H1 (cell line): ENCODE results near the gene C2orf42. TPM values are rescaled to one million over a fixed set of nuclear protein-coding genes. Genes with fewer than 3 reads are reported as not detected.

ENCODE experiments used
- CTCF ChIA-PET: fragments of 300-600 bp; sonication (Branson Sonifier 250); formaldehyde crosslinking; loops from one replicate; lab custom pipeline; 2021; ENCODE audit not compliant: partially characterized antibody; lab: Charles Lee
- POLR2A ChIA-PET: fragments of 300-600 bp; sonication (Branson Sonifier 250); formaldehyde crosslinking; loops from one replicate; lab custom pipeline; 2021; ENCODE audit warnings: inconsistent platforms; ENCODE audit not compliant: partially characterized antibody; lab: Charles Lee
- DNase-seq, 2 experiments: peaks; one replicate each; pipeline versions ENCODE4 v3.0.0 to v3.0.0-alpha.2; 2010 to 2022; ENCODE audit warnings: low spot score in 2 of 2, low read depth in 1 of 2, mixed read lengths in 1 of 2
- FAIRE-seq: peaks from 2 replicates; lab custom pipeline; 2011; peaks lifted over from hg19 to GRCh38; lab: Jason Lieb, UNC
- H2AFZ ChIP-seq: 2 replicates; pipeline ENCODE4 v1.8.1; 2012; ENCODE audit warnings: low read length, inconsistent platforms
- H2AK5ac ChIP-seq: 2 replicates; pipeline ENCODE4 v1.6.1; 2013; ENCODE audit warnings: low read depth, low read length
- H2BK120ac ChIP-seq: replicated peaks from 2 replicates; pipeline ENCODE3; 2013; ENCODE audit warnings: low read depth, low read length, inconsistent platforms
- H2BK12ac ChIP-seq: 2 replicates; pipeline ENCODE4 v1.6.1; 2013; ENCODE audit warnings: low read depth, low read length
- H2BK15ac ChIP-seq: 2 replicates; pipeline ENCODE4 v1.6.1; 2013; ENCODE audit warnings: low read length
- H2BK20ac ChIP-seq: 2 replicates; pipeline ENCODE4 v1.6.1; 2013; ENCODE audit warnings: low read length
- H2BK5ac ChIP-seq: 2 replicates; pipeline ENCODE4 v1.6.1; 2013; ENCODE audit warnings: low read depth, low read length
- H3K14ac ChIP-seq: 2 replicates; pipeline ENCODE4 v1.6.1; 2013; ENCODE audit warnings: inconsistent platforms; ENCODE audit not compliant: insufficient read length
- H3K18ac ChIP-seq: 2 replicates; pipeline ENCODE4 v1.6.1; 2013; ENCODE audit warnings: low read length; ENCODE audit errors: extremely low read depth
- H3K23ac ChIP-seq: 2 replicates; pipeline ENCODE4 v1.6.1; 2013; ENCODE audit warnings: inconsistent platforms; ENCODE audit not compliant: insufficient read length
- H3K23me2 ChIP-seq: 2 replicates; pipeline ENCODE4 v1.6.1; 2013; ENCODE audit warnings: low read depth, low read length
- H3K27ac ChIP-seq: 2 replicates; pipeline ENCODE4 v1.6.1; 2011; ENCODE audit warnings: low read depth, low read length, inconsistent platforms
- H3K27me3 ChIP-seq, 4 experiments: replicated peaks in 1 of 4; 1 replicate in 1 of 4; 2 replicates in 3 of 4; pipeline versions ENCODE4 v1.6.1 to v1.8.1; 2011 to 2013; ENCODE audit warnings: low read length in 3 of 4, mild to moderate bottlenecking in 3 of 4, inconsistent platforms in 2 of 4, mixed read lengths in 2 of 4, moderate library complexity in 1 of 4; ENCODE audit not compliant: control insufficient read depth in 3 of 4, insufficient read depth in 3 of 4; ENCODE audit errors: extremely low read depth in 1 of 4
- H3K36me3 ChIP-seq, 4 experiments: 2 replicates each; pipeline versions ENCODE4 v1.6.1 to v1.8.1; 2011 to 2013; ENCODE audit warnings: mild to moderate bottlenecking in 4 of 4, low read length in 3 of 4, moderate library complexity in 2 of 4, control low read depth in 1 of 4, inconsistent platforms in 1 of 4; ENCODE audit not compliant: insufficient read depth in 4 of 4, control insufficient read depth in 2 of 4
- H3K4ac ChIP-seq: replicated peaks from 2 replicates; pipeline ENCODE3; 2013; ENCODE audit warnings: low read length, low read depth, mixed read lengths, inconsistent platforms; ENCODE audit not compliant: insufficient read length
- H3K4me1 ChIP-seq, 4 experiments: replicated peaks in 1 of 4; 1 replicate in 1 of 4; 2 replicates in 3 of 4; pipeline versions ENCODE4 v1.6.1 to v1.8.1; 2011 to 2013; ENCODE audit warnings: low read length in 3 of 4, inconsistent platforms in 2 of 4, mixed read lengths in 1 of 4; ENCODE audit not compliant: insufficient read depth in 4 of 4, control insufficient read depth in 3 of 4
- H3K4me2 ChIP-seq, 2 experiments: 2 replicates each; pipeline versions ENCODE4 v1.6.1 to v1.8.1; 2011 to 2013; ENCODE audit warnings: low read depth in 2 of 2, low read length in 2 of 2, control low read depth in 1 of 2, inconsistent platforms in 1 of 2, mild to moderate bottlenecking in 1 of 2; ENCODE audit not compliant: insufficient read depth in 1 of 2
- H3K4me3 ChIP-seq, 4 experiments: fragments of 200-600, 300-600 bp in 1 of 4; sonication (generic), shearing (Covaris generic), sonication (Bioruptor Twin) in 1 of 4; 2 replicates each; pipeline versions ENCODE4 v1.5.1 to v1.8.1; 2011 to 2016; ENCODE audit warnings: low read length in 4 of 4, low read depth in 3 of 4, control low read depth in 2 of 4, inconsistent platforms in 2 of 4, mild to moderate bottlenecking in 2 of 4, mixed read lengths in 1 of 4, moderate library complexity in 1 of 4; ENCODE audit not compliant: insufficient read depth in 2 of 4; ENCODE audit errors: extremely low read depth in 1 of 4
- H3K56ac ChIP-seq: replicated peaks from 2 replicates; pipeline ENCODE3; 2013; ENCODE audit warnings: low read depth, mild to moderate bottlenecking, mixed read lengths, low read length, inconsistent platforms; ENCODE audit not compliant: insufficient read length
- H3K79me1 ChIP-seq: 2 replicates; pipeline ENCODE4 v1.6.1; 2013; ENCODE audit warnings: low read depth, low read length, control low read depth
- H3K79me2 ChIP-seq, 2 experiments: 2 replicates each; pipeline versions ENCODE4 v1.6.1 to v1.8.1; 2012 to 2013; ENCODE audit warnings: low read length in 2 of 2, mild to moderate bottlenecking in 2 of 2, inconsistent platforms in 1 of 2; ENCODE audit not compliant: insufficient read depth in 2 of 2, control insufficient read depth in 1 of 2
- H3K9ac ChIP-seq, 4 experiments: replicated peaks in 1 of 4; 1 replicate in 1 of 4; 2 replicates in 3 of 4; pipeline versions ENCODE4 v1.6.1 to v1.8.1; 2011 to 2013; ENCODE audit warnings: low read depth in 3 of 4, low read length in 3 of 4, control low read depth in 2 of 4, mild to moderate bottlenecking in 2 of 4, moderate library complexity in 2 of 4, inconsistent platforms in 1 of 4; ENCODE audit errors: extremely low read depth in 1 of 4
- H3K9me3 ChIP-seq, 2 experiments: 2 replicates each; pipeline versions ENCODE4 v1.6.1 to v1.8.1; 2012 to 2013; ENCODE audit warnings: mild to moderate bottlenecking in 2 of 2, moderate library complexity in 2 of 2, control low read depth in 1 of 2, inconsistent platforms in 1 of 2, low read depth in 1 of 2, low read length in 1 of 2, mixed read lengths in 1 of 2; ENCODE audit not compliant: insufficient read depth in 2 of 2
- H4K20me1 ChIP-seq, 2 experiments: replicated peaks in 1 of 2; 2 replicates each; pipeline versions ENCODE3 to v1.8.1; 2011 to 2013; ENCODE audit warnings: inconsistent platforms in 2 of 2, low read length in 2 of 2, mild to moderate bottlenecking in 1 of 2; ENCODE audit not compliant: insufficient read depth in 2 of 2, control insufficient read depth in 1 of 2
- H4K5ac ChIP-seq: 2 replicates; pipeline ENCODE4 v1.6.1; 2013; ENCODE audit warnings: low read length, low read depth, mixed read lengths, inconsistent platforms; ENCODE audit not compliant: insufficient read length
- H4K8ac ChIP-seq: 2 replicates; pipeline ENCODE4 v1.8.0; 2013; ENCODE audit warnings: mild to moderate bottlenecking, moderate library complexity, low read length, inconsistent platforms; ENCODE audit not compliant: insufficient read depth; ENCODE audit errors: extremely low read depth
- H4K91ac ChIP-seq: replicated peaks from 2 replicates; pipeline ENCODE3; 2013; ENCODE audit warnings: low read length, mixed read lengths, inconsistent platforms; ENCODE audit not compliant: insufficient read length
- CHD2 ChIP-seq: IDR thresholded peaks from 2 replicates; pipeline ENCODE4 v1.6.1; 2012; ENCODE audit warnings: low read length, improper control_type of control experiment
- CREB1 ChIP-seq: IDR thresholded peaks from 2 replicates; pipeline ENCODE4 v1.6.1; 2012; ENCODE audit warnings: inconsistent platforms
- KDM1A ChIP-seq: fragments of 200-600, 300-600 bp; sonication (generic); IDR thresholded peaks from 2 replicates; pipeline ENCODE4 v1.7.1; 2016; ENCODE audit warnings: mild to moderate bottlenecking, low read length, borderline replicate concordance
- KDM4A ChIP-seq: IDR thresholded peaks from one replicate; pipeline ENCODE4 v1.7.1; 2012; ENCODE audit warnings: low read depth, mild to moderate bottlenecking, moderate library complexity, low read length, inconsistent platforms; ENCODE audit not compliant: severe bottlenecking
- POU5F1 ChIP-seq: IDR thresholded peaks from 2 replicates; pipeline ENCODE4 v1.6.1; 2011; ENCODE audit warnings: low read depth, mild to moderate bottlenecking, low read length, moderate library complexity
- RFX5 ChIP-seq: IDR thresholded peaks from 2 replicates; pipeline ENCODE4 v1.6.1; 2011; ENCODE audit warnings: low read depth, low read length, improper control_type of control experiment, borderline replicate concordance
- SAP30 ChIP-seq: fragments of 300-600 bp; sonication (generic); IDR thresholded peaks from 2 replicates; pipeline ENCODE4 v1.7.1; 2012; ENCODE audit warnings: low read length, moderate library complexity, mild to moderate bottlenecking, inconsistent platforms; ENCODE audit not compliant: insufficient read depth, insufficient replicate concordance
- SP2 ChIP-seq: IDR thresholded peaks from 2 replicates; pipeline ENCODE4 v1.6.1; 2012; ENCODE audit warnings: mild to moderate bottlenecking, low read length, inconsistent platforms
- YY1 ChIP-seq: IDR thresholded peaks from 2 replicates; pipeline ENCODE4 v1.6.1; 2011; ENCODE audit warnings: low read depth, mild to moderate bottlenecking, low read length
- WGBS, 2 experiments: shearing (Covaris generic) in 1 of 2; methylation state at CpG; one replicate each; pipeline versions ENCODE4 v1.1.6 to v1.1.7; 2013 to 2015; ENCODE audit warnings: low lambda C conversion rate in 2 of 2, mixed read lengths in 2 of 2, inconsistent platforms in 1 of 2, low coverage in 1 of 2, missing lambda C conversion rate in 1 of 2; ENCODE audit not compliant: insufficient replicate concordance in 2 of 2, insufficient coverage in 1 of 2, insufficient read length in 1 of 2; ENCODE audit errors: extremely low coverage in 1 of 2, missing lambda C conversion rate in 1 of 2; 5-methylcytosine and 5-hydroxymethylcytosine counted together
- polyA plus RNA-seq, 7 experiments: library from polyadenylated mRNA; depleted of rRNA in 3 of 7; stranded (reverse) in 5 of 7; unstranded in 2 of 7; fragments of >200 nt in 5 of 7; fragments of 200-250 nt in 2 of 7; gene quantifications; 1 replicate in 5 of 7; 2 replicates in 1 of 7; 4 replicates in 1 of 7; pipeline versions ENCODE4 v1.2.1 to v1.2.3, GENCODE V29; 2011 to 2013; ENCODE audit warnings: missing spikeins in 2 of 7, mixed read lengths in 2 of 7
- total RNA-seq: library from RNA; stranded (reverse); fragmentation: NEBNext Ultra II Directional; extraction: Animal tissue kit (Norgen Biotek cat#: 25700); gene quantifications from 2 replicates; pipeline ENCODE4 v1.2.1, GENCODE V29; 2021
- TF ChIP-seq, protein P1 (sequence below): IDR thresholded peaks from 2 replicates; pipeline ENCODE4 v1.6.1; 2012; ENCODE audit warnings: low read length, inconsistent platforms
- TF ChIP-seq, protein P2 (sequence below): IDR thresholded peaks from 2 replicates; pipeline ENCODE4 v1.6.1; 2011; ENCODE audit warnings: low read length, improper control_type of control experiment

Gene C2orf42
- total and polyA plus RNA-seq, 2 of the 8 experiments (the other 6 are each of a cell fraction or from before 2014, with no cell fraction given) = 3.9 to 10.7 TPM

DNA sequence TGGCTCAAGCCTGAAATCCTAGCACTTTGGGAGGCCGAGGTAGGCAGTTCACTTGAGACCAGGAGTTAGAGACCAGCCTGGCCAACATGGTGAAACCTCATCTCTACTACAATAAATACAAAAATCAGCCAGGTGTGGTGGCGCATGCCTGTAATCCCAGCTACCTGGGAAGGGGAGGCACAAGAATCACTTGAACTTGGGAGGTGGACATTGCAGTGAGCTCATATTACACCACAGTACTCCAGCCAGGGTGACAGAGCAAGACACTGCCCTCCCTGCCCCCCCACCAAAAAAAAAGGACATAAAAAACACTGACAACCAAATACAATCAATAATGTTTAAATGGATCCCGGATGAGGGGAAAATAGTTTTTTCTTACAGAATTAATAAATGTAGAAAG lies 49.8 kb upstream of the C2orf42 start:
- no peak overlapping the region for H2BK15ac ChIP-seq
- no peak overlapping the region for H3K4me2 ChIP-seq
- no peak for FAIRE-seq
- H3K18ac ChIP-seq = no peak overlapping the region
- no peak overlapping the region for H2BK12ac ChIP-seq
- H2AFZ ChIP-seq = no peak overlapping the region
- no peak overlapping the region for H3K9ac ChIP-seq
- H4K5ac ChIP-seq = no peak overlapping the region
- H3K79me2 ChIP-seq = peaks cover 48 to 96% of the 10 kb centered on the region in 2 experiments
- ChIA-PET CTCF (interaction anchor here (1.0 kb wide), 1 partner anchor 16 kb away, joined by 3 read pairs; no protein-coding TSS in a partner anchor), POLR2A (interaction anchor here (1.0 to 4.6 kb wide), 6 partner anchors 9 to 116 kb away, joined by 3 to 21 read pairs (median 4); partner anchors contain the start of gene SNRPG)
- H3K4me1 ChIP-seq = peaks cover 0 to 9% (median 6%) of the 10 kb centered on the region in 4 experiments; a peak in 5 of 7 replicates
- H3K9me3 ChIP-seq = no peaks in the 10 kb centered on the region
- H2BK20ac ChIP-seq = no peak overlapping the region
- H3K14ac ChIP-seq = no peak overlapping the region
- H3K56ac ChIP-seq = no peak overlapping the region
- no peaks in the 10 kb centered on the region for H3K27me3 ChIP-seq
- no peak overlapping the region for H3K27ac ChIP-seq
- H3K36me3 ChIP-seq = peaks cover 3 to 45% (median 6%) of the 10 kb centered on the region in 4 experiments; a peak in 3 of 8 replicates
- no peak overlapping the region for H3K4ac ChIP-seq
- H3K79me1 ChIP-seq = peaks cover 3% of the 10 kb centered on the region; the same call in 1 of the 2 replicates
- no peak overlapping the region for H3K23ac ChIP-seq
- H3K4me3 ChIP-seq = no peak overlapping the region
- no peak overlapping the region for H2BK120ac ChIP-seq
- H4K20me1 ChIP-seq = peaks cover 14 to 24% of the 10 kb centered on the region in 2 experiments
- H2BK5ac ChIP-seq = no peak overlapping the region
- WGBS, 2 experiments = 90% methylated on average over 3 of the region's 3 CpGs; no CpG with 5 or more reads in 1 of the 2 experiments
- no peak for DNase-seq
- H3K23me2 ChIP-seq = no peaks in the 10 kb centered on the region
- H4K91ac ChIP-seq = no peak overlapping the region
- H2AK5ac ChIP-seq = no peak overlapping the region
- H4K8ac ChIP-seq = no peak overlapping the region
- TF ChIP-seq RFX5 = no peak
- no peak for TF ChIP-seq KDM1A
- TF ChIP-seq SP2 = no peak
- TF ChIP-seq, protein P1, sequence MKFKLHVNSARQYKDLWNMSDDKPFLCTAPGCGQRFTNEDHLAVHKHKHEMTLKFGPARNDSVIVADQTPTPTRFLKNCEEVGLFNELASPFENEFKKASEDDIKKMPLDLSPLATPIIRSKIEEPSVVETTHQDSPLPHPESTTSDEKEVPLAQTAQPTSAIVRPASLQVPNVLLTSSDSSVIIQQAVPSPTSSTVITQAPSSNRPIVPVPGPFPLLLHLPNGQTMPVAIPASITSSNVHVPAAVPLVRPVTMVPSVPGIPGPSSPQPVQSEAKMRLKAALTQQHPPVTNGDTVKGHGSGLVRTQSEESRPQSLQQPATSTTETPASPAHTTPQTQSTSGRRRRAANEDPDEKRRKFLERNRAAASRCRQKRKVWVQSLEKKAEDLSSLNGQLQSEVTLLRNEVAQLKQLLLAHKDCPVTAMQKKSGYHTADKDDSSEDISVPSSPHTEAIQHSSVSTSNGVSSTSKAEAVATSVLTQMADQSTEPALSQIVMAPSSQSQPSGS = no peak
- TF ChIP-seq SAP30 = no peak
- TF ChIP-seq YY1 = no peak
- TF ChIP-seq, protein P2, sequence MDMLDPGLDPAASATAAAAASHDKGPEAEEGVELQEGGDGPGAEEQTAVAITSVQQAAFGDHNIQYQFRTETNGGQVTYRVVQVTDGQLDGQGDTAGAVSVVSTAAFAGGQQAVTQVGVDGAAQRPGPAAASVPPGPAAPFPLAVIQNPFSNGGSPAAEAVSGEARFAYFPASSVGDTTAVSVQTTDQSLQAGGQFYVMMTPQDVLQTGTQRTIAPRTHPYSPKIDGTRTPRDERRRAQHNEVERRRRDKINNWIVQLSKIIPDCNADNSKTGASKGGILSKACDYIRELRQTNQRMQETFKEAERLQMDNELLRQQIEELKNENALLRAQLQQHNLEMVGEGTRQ = no peak
- TF ChIP-seq CREB1 = no peak
- TF ChIP-seq KDM4A = no peak
- no peak for TF ChIP-seq POU5F1
- TF ChIP-seq CHD2 = no peak
